GM18502 (cell line): Measurements from ENCODE around the gene PLIN5.

Experiments
- ATAC-seq: cut with Tn5 transposase; IDR thresholded peaks from one replicate; pipeline ENCODE4 v1.9.1; 2021; ENCODE audit warnings: mild to moderate bottlenecking; ENCODE audit not compliant: unreplicated experiment, poor library complexity

Gene PLIN5

GRCh38 chr19:4524808-4525562 is 10.0 kb downstream of the PLIN5 start:
- no peak for ATAC-seq

GRCh38 chr19:4523306-4524110 is 11.5 kb downstream of the PLIN5 start:
- ATAC-seq = no peak

GRCh38 chr19:4522291-4523002 is 12.6 kb downstream of the PLIN5 start:
- ATAC-seq = no peak

- no peak for ATAC-seq
Observed at GRCh38 chr19:4521888-4522242, 13.2 kb downstream of the PLIN5 start.

GRCh38 chr19:4521170-4521887 is 13.7 kb downstream of the PLIN5 start:
- ATAC-seq = no peak

GRCh38 chr19:4519521-4520277 is 15.3 kb downstream of the PLIN5 start:
- ATAC-seq = no peak

GRCh38 chr19:4519172-4519496 is 15.9 kb downstream of the PLIN5 start:
- ATAC-seq = no peak

- ATAC-seq = no peak
Observed at GRCh38 chr19:4518345-4519171, 16.5 kb downstream of the PLIN5 start, which contains the start of gene PLIN4. TSS of gene PLIN4 (minus strand) at chr19:4518486. CDS start at chr19:4518272, 214 bp downstream.

- no peak for ATAC-seq
Observed at GRCh38 chr19:4517451-4518057, 17.5 kb downstream of the PLIN5 start.

GRCh38 chr19:4516939-4517300 is 18.1 kb downstream of the PLIN5 start:
- no peak for ATAC-seq

- no peak for ATAC-seq
Observed at GRCh38 chr19:4516199-4516938, 18.7 kb downstream of the PLIN5 start.

- no peak for ATAC-seq
Observed at GRCh38 chr19:4515732-4516131, 19.3 kb downstream of the PLIN5 start.

GRCh38 chr19:4513248-4513647 is 21.8 kb downstream of the PLIN5 start:
- ATAC-seq = no peak

GRCh38 chr19:4512070-4512469 is 23.0 kb downstream of the PLIN5 start:
- no peak for ATAC-seq

- ATAC-seq = no peak
Observed at GRCh38 chr19:4511300-4512054, 23.5 kb downstream of the PLIN5 start.

GRCh38 chr19:4510435-4511255 is 24.4 kb downstream of the PLIN5 start:
- no peak for ATAC-seq
